ENCODE measurements around the gene TOMM40L.

The TOMM40L gene

GRCh38 chr1:161197560-161198193 is 28.2 kb upstream of the TOMM40L start:
- no peak for DNase-seq

- no peak for DNase-seq
Observed at GRCh38 chr1:161198194-161198896, 27.5 kb upstream of the TOMM40L start.

- DNase-seq = no peak
Observed at GRCh38 chr1:161198897-161199431, 26.9 kb upstream of the TOMM40L start, which contains the start of gene ADAMTS4. Gene ADAMTS4 (minus strand): TSS chr1:161199054. CDS start chr1:161198627, 427 bp downstream.

- DNase-seq = no peak
Observed at GRCh38 chr1:161199506-161200139, 26.2 kb upstream of the TOMM40L start.

GRCh38 chr1:161200421-161200991 is 25.4 kb upstream of the TOMM40L start:
- DNase-seq = no peak

- DNase-seq = peak; percentile 82
Observed at GRCh38 chr1:161200992-161201835, 24.6 kb upstream of the TOMM40L start.

- DNase-seq = peak; percentile 99
Observed at GRCh38 chr1:161201836-161202712, 23.8 kb upstream of the TOMM40L start, which contains the start of gene NDUFS2. Gene NDUFS2 (plus strand): TSS chr1:161202367. CDS start chr1:161202386, 19 bp downstream.

GRCh38 chr1:161206411-161207140 is 19.3 kb upstream of the TOMM40L start:
- no peak for DNase-seq

GRCh38 chr1:161207173-161207572 is 18.7 kb upstream of the TOMM40L start:
- DNase-seq = no peak

GRCh38 chr1:161209790-161210409 is 16.0 kb upstream of the TOMM40L start:
- peak; percentile 51 for DNase-seq

GRCh38 chr1:161214369-161214768 is 11.5 kb upstream of the TOMM40L start:
- DNase-seq = no peak

- no peak for DNase-seq
Observed at GRCh38 chr1:161215076-161215475, 10.8 kb upstream of the TOMM40L start, which contains the start of gene FCER1G. Gene FCER1G (plus strand): TSS chr1:161215295. CDS start chr1:161215322, 27 bp downstream.

- no peak for DNase-seq
Observed at GRCh38 chr1:161216945-161217712, 8.7 kb upstream of the TOMM40L start.

GRCh38 chr1:161217831-161218230 is 8.0 kb upstream of the TOMM40L start:
- no peak for DNase-seq

GRCh38 chr1:161218301-161219077 is 7.4 kb upstream of the TOMM40L start:
- DNase-seq = no peak

GRCh38 chr1:161219078-161219892 is 6.6 kb upstream of the TOMM40L start:
- DNase-seq = no peak

GRCh38 chr1:161220002-161220401 is 5.9 kb upstream of the TOMM40L start:
- DNase-seq = no peak

Data from NCI-H226 (cell line).